Stimulated activated CD4-positive, alpha-beta T cell treated with anti-CD3 and anti-CD28 coated beads, TNF-alpha, amount 100 ng/mL, for 48 hours (primary cell): ENCODE data around the gene EML6.

Source experiments
- DNase-seq, 3 donors: peaks; one replicate each; pipeline ENCODE4 v3.0.0-alpha.2; 2020; ENCODE audit warnings: low read depth in 3 of 3

Gene EML6

GRCh38 chr2:54912305-54912704 is 188.8 kb downstream of the EML6 start:
- no peak for DNase-seq

DNA sequence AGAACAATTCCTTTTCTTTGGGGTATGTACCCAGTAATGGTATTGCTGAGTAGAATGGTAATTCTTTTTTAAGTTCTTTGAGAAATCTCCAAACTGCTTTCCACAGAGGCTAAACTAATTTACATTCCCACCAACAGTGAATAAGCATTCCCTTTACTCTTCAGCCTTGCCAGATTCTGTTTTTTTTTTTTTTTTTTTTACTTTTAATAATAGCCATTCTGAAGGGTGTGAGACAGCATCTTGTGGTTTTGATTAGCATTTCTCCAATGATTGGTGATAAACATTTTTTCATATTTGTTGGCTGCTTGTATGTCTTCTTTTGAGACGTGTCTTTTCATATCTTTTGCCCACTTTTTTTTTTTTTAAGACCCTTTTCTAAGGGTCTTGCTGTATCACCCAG is 189.4 kb downstream of the EML6 start:
- DNase-seq, result no peak

DNA sequence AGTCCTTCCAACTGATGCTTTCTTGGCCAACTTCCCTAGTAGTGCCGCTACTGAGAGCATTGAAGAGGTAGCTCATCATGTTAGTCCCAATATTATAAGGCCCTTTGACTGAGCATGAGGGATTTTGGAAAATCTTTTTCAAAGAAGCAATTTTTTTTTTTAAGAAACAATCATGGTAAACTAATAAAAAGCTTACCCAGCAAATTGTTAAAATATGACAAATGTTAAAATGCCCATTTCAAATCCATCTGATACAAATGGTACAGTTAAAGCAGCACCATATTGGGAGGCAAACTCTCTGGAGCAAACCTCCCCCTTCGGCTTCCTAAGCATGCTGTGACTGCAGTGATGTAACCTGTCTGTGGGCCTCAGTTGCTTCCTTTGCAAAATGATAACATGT is 191.2 kb downstream of the EML6 start:
- no peak for DNase-seq

DNA sequence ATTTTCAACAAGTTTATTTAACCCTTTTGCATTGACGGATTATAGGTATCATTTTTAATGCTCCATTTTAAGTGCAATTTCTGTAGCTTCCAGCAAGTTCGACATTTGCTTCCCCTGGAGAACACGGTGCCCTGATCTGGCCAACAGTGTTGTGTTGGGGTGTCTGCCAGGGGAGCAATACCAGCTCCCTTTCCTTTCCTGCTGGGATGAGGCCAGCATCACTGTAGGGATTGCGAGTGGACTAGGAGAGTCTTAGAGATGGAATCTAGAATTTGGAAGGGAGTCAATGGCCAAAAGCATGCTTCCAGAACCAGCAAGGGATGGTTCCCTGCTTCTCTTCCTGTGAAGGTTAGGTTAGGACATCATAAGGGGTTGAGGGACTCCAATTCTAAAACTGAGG is 191.6 kb downstream of the EML6 start:
- no peak for DNase-seq

DNA sequence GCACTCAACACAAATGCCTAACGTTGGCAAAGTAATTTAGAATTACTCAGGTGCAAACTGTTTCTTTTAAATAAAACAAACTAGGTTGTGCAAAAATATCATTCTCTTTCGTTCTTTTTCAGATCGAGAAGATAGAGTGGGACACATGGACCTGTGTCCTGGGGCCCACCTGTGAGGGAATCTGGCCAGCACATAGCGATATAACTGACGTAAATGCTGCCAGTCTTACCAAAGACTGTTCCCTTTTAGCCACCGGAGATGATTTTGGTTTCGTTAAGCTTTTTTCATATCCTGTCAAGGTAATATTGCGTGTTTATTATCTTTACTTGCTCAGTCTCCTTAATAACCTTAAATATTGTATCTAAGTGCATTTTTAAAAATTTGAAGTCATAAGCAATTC is 193.2 kb downstream of the EML6 start:
- no peak for DNase-seq

GRCh38 chr2:54918647-54919280 is 195.3 kb downstream of the EML6 start:
- DNase-seq, result no peak

DNA sequence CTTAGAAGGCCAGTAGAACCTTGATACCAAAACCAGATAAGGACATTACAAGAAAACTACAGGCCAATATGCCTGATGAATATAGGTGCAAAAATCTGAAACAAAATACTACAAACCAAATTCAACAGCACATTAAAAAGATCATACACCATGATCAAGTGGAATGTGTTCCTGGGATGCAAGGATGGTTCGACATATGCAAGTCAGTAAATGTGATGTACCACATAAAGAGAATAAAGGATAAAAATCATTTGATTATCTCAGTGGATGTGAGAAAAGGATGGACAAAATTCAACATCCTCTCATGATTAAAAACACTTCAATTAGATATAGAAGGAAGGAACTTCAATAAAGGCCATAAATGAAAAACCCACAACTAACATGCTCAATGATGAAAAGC is 197.2 kb downstream of the EML6 start:
- no peak for DNase-seq

DNA sequence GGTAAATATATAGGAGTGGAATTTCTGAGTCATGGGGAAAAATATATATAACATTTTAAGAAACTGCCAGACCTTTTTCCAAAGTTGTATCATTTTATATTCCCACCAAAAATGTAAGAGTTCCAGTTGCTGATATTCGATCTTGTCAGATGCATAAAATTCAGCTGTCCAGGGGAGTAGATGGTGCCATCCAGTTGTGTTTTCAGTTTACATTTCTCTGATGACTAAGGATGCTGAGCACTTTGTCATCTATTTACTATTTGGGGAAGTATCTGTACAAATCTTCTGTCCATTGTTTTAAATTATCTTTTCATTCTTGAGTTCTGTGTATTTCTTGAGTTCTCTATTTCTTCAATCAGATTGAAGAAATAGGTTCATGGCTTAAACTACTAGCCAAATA is 200.7 kb downstream of the EML6 start:
- DNase-seq, result no peak

DNA sequence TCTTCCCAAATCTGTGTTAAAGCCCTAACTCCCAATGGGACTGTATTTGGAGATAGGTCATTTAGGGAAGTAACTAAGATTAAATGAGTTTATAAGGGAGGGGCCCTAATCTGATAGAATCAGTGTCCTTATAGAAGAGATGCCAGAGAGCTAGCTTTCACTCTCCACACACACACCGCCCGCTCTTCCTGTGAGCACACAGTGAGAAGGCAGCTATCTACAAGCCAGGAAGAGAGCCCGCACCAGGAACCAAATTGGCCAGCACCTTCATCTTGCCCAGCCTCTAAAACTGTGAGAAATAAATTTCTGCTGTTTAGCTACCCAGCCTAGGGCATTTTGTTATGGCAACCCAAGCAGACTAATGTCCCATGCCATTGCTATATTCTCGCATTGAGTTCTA is 201.6 kb downstream of the EML6 start:
- no peak for DNase-seq

- DNase-seq, result no peak
Measured at GRCh38 chr2:54927085-54927750, 203.8 kb downstream of the EML6 start.

GRCh38 chr2:54927751-54928615 is 204.5 kb downstream of the EML6 start:
- DNase-seq, result no peak

DNA sequence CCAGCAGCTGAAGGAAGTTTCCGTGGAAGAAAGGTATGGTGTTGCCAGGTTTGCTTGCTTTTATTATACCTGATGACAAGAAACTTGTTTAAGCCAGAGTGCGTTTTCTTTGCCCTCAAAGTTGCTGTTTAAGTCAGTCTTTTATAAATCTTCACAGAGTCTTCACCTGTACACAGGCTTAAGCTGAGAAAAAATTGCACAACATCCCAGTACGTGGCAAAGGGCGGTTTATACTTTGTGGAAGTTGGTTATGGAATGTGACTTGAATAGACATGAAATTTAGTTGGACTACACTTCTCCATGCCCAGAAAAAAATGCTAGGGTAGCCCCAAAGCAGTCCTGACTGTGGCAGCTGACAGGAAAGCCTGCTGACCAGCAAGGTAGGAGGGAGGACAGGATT is 205.3 kb downstream of the EML6 start:
- DNase-seq, result no peak

DNA sequence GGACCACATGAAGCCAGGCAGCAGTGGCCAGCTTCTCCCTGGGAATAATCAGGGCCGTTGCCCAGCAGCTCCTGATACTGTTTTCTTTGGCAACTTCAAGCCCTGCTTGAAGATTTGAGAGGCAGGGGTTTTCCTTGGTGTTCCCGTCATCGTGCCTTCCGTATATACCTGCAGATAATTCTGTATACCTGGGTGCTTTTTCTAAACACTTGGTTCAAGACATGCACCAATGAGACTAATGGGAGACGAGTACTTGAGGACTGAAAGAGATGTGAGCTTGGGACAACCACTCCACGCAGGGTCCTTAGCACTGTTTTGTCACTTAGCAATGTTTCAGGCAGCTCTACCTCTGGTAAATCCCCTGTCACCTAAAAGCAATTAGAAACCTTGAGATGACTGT is 208.0 kb downstream of the EML6 start:
- no peak for DNase-seq

- no peak for DNase-seq
Measured at GRCh38 chr2:54935389-54935788, 211.9 kb downstream of the EML6 start.

DNA sequence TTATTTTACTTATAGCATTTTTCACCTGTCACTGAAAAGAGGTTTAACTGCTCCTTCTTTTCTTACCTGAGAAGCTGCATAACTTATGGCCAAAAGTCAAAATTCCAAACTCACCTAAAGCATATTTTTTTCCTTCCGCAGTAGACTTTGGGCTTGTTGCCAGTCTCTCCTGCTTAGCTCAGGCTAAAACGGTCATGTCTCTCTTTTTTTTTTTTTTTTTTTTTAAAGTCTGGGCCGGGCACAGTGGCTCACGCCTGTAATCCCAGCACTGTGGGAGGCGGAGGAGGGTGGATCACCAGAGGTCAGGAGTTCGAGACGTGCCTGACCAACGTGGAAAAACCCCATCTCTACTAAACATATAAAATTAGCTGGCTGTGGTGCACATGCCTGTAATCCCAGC is 213.3 kb downstream of the EML6 start:
- no peak for DNase-seq

GRCh38 chr2:54939446-54940118 is 216.1 kb downstream of the EML6 start:
- no peak for DNase-seq

GRCh38 chr2:54940723-54941122 is 217.3 kb downstream of the EML6 start:
- no peak for DNase-seq

DNA sequence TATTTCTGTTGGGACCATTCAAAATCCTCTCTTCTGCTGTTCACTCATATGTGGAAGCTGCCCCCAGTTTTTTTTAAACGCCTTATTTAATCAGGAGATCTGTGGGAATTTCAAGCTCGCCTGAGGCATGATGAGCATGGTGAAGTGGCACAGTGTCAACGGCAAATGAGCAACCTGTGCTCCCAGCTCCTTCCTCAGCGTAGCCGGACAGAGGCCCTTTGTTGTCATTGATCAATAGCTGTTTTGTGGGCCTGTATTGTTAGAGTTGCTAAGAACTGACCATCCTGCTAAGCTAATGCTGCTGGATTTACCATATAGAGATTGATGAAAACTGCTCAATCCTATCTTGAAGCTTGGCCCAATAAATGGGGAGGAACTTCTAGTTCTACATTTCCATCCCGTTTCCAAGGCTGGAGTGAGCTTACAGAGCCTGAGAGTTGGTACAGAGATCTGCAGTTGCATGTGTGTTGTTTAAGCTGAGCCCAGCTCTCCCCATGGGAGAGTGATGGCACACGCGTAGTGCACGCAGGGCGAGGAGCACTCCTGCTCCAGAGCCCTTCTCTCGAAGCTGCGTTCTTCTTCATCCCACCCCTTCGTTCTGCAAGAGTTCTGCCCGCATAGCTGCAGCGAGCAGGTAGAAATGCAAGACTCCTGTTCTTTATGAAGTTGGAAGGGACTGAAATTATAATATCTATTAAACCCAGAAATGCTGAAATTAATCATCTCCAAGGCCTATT is 218.0 kb downstream of the EML6 start:
- no peak for DNase-seq

DNA sequence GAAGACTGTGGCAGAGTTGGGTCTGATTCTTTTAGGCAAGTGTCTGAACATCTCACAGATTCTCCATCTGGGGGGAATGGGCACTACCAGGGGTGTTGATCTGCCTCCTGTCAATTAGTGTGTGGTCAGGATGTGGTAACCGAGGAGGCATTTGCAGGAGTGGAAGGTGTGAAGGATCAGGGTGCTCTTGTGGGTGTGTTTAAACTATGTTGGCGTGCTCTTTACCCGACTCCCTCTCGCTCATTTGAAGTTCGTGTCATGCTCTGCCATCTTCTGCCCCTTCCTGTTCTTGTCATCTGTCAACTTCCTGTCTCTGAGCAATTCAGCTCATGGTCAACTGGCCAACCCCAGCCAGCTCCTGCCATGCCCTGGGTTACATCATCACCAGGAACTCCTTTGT is 218.9 kb downstream of the EML6 start:
- DNase-seq, result no peak

DNA sequence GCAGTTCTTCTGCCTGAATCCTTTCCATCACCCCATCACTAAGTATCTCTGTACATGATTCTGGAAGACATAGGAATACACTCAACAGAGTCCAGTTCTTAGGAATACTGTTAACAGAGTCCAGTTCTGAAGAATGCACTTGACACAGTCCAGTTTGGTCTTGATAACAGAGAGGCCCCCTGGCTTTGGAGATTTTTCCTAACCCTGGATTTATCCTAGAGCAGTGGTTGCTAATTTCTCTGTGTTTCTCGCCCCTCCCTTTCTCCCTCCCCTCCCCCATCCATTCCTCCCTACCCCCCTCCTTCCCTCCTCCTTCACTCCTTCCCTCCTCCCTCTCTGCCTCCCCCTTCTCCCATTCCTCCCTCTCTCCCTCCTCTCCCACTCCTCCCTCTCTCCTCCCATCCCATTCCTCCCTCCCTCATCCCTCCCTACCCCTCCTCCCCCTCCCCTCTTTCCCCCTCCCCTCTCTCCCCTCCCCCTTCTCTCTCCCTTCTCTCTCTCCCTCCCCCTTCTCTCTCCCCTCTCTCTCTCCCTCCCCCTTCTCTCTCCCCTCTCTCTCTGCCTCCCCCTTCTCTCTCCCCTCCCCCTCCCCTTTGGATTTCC is 221.4 kb downstream of the EML6 start:
- no peak for DNase-seq
